HL-60 (cell line): ENCODE data around the gene DPP6.

Source experiments
- DNase-seq, 2 experiments: peaks; one replicate each; pipeline ENCODE4 v3.0.0-alpha.2; 2010 to 2020; ENCODE audit warnings: low read depth in 1 of 2, low spot score in 1 of 2
- H3K27ac ChIP-seq: fragments of 250-450 bp; sonication (Bioruptor Pico); replicated peaks from 2 replicates; pipeline ENCODE4 v1.5.1; 2020; ENCODE audit warnings: mild to moderate bottlenecking, moderate library complexity
- H3K27me3 ChIP-seq: fragments of 250-450 bp; sonication (Bioruptor Pico); 2 replicates; pipeline ENCODE4 v1.5.1; 2021; ENCODE audit warnings: mild to moderate bottlenecking, moderate library complexity; ENCODE audit not compliant: insufficient read depth, poor library complexity, severe bottlenecking
- H3K4me3 ChIP-seq: replicated peaks from 2 replicates; pipeline ENCODE4 v1.5.1; 2011; ENCODE audit warnings: mild to moderate bottlenecking, control low read depth, low read length; ENCODE audit not compliant: insufficient read depth
- CTCF ChIP-seq: IDR thresholded peaks from one replicate; pipeline ENCODE4 v1.5.1; 2011; ENCODE audit warnings: low read length, control low read depth, inconsistent platforms; ENCODE audit not compliant: insufficient read depth
- GABPA ChIP-seq: IDR thresholded peaks from 2 replicates; pipeline ENCODE4 v1.6.1; 2012; ENCODE audit warnings: low read depth
- POLR2AphosphoS5 ChIP-seq: IDR thresholded peaks from 2 replicates; pipeline ENCODE4 v1.6.1; 2012; ENCODE audit warnings: low read depth
- SPI1 ChIP-seq: IDR thresholded peaks from 2 replicates; pipeline ENCODE4 v1.6.1; 2012; ENCODE audit warnings: low read depth, mild to moderate bottlenecking, borderline replicate concordance
- TF ChIP-seq, protein P1 (sequence below): IDR thresholded peaks from 2 replicates; pipeline ENCODE4 v1.6.1; 2012; ENCODE audit warnings: low read depth; ENCODE audit not compliant: insufficient replicate concordance

Gene DPP6

GRCh38 chr7:154475864-154476263 lies 423.7 kb downstream of the DPP6 start:
- DNase-seq: no peak
- Histone ChIP-seq H3K27ac (no peak overlapping the region), H3K27me3 (no peaks in the 10 kb centered on the region), H3K4me3 (no peak overlapping the region)
- no peak for TF ChIP-seq GABPA
- no peak for TF ChIP-seq CTCF
- TF ChIP-seq, protein P1, sequence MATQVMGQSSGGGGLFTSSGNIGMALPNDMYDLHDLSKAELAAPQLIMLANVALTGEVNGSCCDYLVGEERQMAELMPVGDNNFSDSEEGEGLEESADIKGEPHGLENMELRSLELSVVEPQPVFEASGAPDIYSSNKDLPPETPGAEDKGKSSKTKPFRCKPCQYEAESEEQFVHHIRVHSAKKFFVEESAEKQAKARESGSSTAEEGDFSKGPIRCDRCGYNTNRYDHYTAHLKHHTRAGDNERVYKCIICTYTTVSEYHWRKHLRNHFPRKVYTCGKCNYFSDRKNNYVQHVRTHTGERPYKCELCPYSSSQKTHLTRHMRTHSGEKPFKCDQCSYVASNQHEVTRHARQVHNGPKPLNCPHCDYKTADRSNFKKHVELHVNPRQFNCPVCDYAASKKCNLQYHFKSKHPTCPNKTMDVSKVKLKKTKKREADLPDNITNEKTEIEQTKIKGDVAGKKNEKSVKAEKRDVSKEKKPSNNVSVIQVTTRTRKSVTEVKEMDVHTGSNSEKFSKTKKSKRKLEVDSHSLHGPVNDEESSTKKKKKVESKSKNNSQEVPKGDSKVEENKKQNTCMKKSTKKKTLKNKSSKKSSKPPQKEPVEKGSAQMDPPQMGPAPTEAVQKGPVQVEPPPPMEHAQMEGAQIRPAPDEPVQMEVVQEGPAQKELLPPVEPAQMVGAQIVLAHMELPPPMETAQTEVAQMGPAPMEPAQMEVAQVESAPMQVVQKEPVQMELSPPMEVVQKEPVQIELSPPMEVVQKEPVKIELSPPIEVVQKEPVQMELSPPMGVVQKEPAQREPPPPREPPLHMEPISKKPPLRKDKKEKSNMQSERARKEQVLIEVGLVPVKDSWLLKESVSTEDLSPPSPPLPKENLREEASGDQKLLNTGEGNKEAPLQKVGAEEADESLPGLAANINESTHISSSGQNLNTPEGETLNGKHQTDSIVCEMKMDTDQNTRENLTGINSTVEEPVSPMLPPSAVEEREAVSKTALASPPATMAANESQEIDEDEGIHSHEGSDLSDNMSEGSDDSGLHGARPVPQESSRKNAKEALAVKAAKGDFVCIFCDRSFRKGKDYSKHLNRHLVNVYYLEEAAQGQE: no peak
- no peak for TF ChIP-seq POLR2AphosphoS5
- no peak for TF ChIP-seq SPI1

- no peaks in the 10 kb centered on the region for H3K27me3 ChIP-seq
- TF ChIP-seq GABPA: no peak
- TF ChIP-seq SPI1: no peak
- TF ChIP-seq, protein P1: no peak
- TF ChIP-seq CTCF: no peak
- TF ChIP-seq POLR2AphosphoS5: no peak
- no peak for DNase-seq
Measured at GRCh38 chr7:154480817-154481216, 428.6 kb downstream of the DPP6 start.

GRCh38 chr7:154482863-154483262 lies 430.7 kb downstream of the DPP6 start:
- H3K27me3 ChIP-seq: no peaks in the 10 kb centered on the region
- no peak for TF ChIP-seq GABPA
- no peak for TF ChIP-seq SPI1
- TF ChIP-seq, protein P1: no peak
- TF ChIP-seq CTCF: no peak
- TF ChIP-seq POLR2AphosphoS5: no peak
- no peak overlapping the region for H3K27ac ChIP-seq

More at GRCh38 chr7:154480817-154481216, 428.6 kb downstream of the DPP6 start:
- Histone ChIP-seq H3K27ac (no peak overlapping the region), H3K4me3 (no peak overlapping the region)

More at GRCh38 chr7:154482863-154483262, 430.7 kb downstream of the DPP6 start:
- no peak for DNase-seq
- no peak overlapping the region for H3K4me3 ChIP-seq
